Inflammatory macrophage (primary cell): ENCODE results near the gene ZNF865.

Source experiments
- DNase-seq, 2 donors: peaks; one replicate each; pipeline ENCODE4 v3.0.0-alpha.2; 2020 to 2022

Gene ZNF865

GRCh38 chr19:55588738-55589137, 16.7 kb upstream of the ZNF865 start:
- no peak for DNase-seq

GRCh38 chr19:55590109-55590508, 15.3 kb upstream of the ZNF865 start:
- no peak for DNase-seq

DNA sequence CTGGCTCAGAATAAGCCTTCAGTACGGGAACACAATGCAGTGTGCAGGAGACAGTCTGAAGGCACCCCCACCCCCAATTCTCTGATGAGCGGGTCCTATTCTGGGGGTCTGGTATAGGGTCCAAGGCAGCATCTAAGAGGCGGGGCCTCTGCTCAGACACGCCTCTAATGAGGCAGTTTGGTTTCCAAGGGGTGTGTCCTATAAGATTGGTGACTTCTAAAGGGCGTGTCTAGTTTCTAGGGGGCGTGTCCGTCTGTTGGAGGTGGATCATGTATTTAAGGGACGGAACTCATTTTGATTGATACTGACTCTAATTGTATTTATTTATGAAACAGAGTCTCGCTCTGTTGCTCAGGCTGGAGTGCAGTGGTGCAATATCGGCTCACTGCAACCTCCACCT, 14.8 kb upstream of the ZNF865 start:
- no peak for DNase-seq

GRCh38 chr19:55591555-55591954, 13.9 kb upstream of the ZNF865 start:
- peak in 1 of 2 donors; percentile 8 for DNase-seq

GRCh38 chr19:55592391-55593090, 12.9 kb upstream of the ZNF865 start:
- DNase-seq, result no peak

DNA sequence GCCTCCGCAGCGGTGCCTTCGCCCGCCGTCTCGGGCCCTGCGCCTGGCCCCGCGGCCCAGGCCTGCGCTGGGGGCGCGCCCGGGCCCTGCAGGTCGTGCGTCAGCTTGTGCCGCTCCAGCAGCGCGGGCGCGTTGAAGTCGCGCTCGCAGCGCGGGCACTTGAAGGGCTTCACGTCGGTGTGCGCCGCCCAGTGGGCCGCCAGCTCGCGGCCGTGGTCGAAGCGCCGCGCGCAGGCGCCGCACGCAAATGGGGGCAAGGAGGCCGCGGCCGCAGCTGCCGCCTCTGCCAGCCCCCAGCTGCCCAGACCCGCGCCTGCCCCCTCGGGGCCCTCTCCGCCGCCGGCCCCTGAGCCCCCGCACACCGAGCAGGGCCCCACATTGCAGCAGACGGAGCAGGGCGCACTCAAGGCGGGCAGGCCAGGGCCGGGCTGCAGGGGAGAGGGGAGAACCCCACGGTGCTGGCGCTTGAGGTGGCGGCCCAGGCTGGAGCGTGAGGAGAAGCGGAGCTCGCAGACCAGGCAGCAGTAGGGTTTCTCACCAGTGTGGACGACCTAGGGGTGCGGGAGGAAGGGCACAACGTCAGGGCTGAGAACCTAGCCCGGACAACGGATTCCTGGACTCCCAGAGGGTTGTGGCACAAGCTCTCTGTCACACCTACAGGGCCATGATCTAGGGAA, 12.2 kb upstream of the ZNF865 start:
- DNase-seq, result no peak

DNA sequence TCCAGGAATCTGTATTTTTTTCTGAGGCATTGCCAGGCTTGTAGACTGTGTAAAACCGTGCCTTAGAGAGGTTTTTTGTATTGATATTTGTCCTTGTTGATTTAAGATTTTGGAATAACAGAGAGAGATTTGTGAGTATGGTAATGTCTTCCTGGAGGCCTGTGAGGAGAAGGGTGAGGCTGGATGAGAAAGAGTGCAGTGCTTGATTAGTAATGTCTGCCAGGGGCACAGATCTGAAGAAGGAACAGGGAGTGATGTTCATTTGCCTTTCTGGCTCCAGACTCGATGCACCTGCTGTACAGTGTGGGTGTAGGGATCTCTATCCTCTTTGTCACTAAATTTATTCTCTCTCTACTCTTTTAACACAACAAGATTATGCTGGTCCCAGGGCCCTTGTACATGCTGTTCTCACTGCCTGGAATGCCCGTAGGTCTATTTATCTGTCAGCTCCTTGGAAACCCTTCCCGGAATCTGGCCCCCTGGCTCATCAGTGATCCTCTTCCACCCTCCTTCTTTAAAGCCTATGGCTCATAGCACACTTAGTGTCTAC, 10.4 kb upstream of the ZNF865 start:
- DNase-seq, result no peak

GRCh38 chr19:55596304-55596703, 9.1 kb upstream of the ZNF865 start:
- DNase-seq, result no peak

GRCh38 chr19:55597501-55597921, 7.9 kb upstream of the ZNF865 start:
- DNase-seq, result no peak

- no peak for DNase-seq
These were observed 7.4 kb upstream of the ZNF865 start for GRCh38 chr19:55598034-55598433.

- peak; percentile 95 to 98 for DNase-seq
These were observed 6.6 kb upstream of the ZNF865 start for GRCh38 chr19:55598719-55599467.

DNA sequence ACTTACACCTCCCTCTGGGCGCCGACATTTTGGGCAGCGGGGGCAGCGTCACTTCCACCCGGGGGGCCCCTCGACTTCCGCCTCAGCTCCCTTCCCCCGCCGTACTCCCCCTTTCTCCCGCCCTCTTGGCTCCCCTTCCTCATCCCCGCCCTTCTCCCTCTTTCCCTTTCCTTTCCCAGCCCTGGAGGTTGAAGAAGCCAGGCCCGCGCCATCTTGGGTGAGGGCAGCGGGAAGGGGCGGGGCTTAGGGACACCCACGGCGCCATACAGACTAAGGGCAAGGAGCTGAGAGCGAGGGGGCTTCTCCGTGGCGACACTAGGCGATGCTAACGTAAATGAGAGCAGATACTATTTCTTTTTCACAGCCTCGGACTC, 6.0 kb upstream of the ZNF865 start, which contains the start of gene FIZ1:
Gene FIZ1, minus strand, starts transcription at position 50 of the 374 bp plus-strand sequence. CDS start 1,652 bp downstream, outside the sequence.
- DNase-seq, result peak; percentile 97 to 99

- DNase-seq, result peak; percentile 80 to 88
These were observed 5.4 kb upstream of the ZNF865 start, which contains the start of gene ZNF524 for GRCh38 chr19:55599842-55600661. Gene ZNF524, plus strand, starts transcription at chr19:55600288. Its CDS starts 1,825 bp downstream, at chr19:55602113.

- no peak for DNase-seq
These were observed 4.8 kb upstream of the ZNF865 start for GRCh38 chr19:55600662-55601028.

- DNase-seq, result peak; percentile 44 to 62
These were observed 4.4 kb upstream of the ZNF865 start for GRCh38 chr19:55601084-55601483.

GRCh38 chr19:55602104-55603001, 3.1 kb upstream of the ZNF865 start:
- no peak for DNase-seq

DNA sequence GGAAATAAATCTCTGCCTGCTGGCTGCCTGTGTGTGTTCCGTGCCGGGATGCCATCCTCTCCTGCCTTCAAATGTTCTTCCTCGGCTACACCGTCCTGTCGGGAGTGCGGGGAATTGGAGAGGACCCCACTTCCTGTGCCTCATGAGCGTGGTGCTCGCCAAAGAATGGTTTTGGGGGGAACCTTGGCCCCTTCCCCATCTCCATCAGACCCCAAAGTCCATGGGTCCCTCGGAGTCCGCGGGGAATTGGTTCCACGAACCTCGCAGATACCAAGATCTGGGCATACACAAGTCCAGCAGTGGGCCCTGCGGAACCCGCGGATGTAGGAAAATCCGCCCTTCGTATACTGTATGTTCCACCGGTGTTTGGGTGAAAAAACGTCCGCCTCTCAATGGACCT, 2.3 kb upstream of the ZNF865 start:
- no peak for DNase-seq

- DNase-seq, result no peak
These were observed 1.7 kb upstream of the ZNF865 start for GRCh38 chr19:55603581-55604292.

DNA sequence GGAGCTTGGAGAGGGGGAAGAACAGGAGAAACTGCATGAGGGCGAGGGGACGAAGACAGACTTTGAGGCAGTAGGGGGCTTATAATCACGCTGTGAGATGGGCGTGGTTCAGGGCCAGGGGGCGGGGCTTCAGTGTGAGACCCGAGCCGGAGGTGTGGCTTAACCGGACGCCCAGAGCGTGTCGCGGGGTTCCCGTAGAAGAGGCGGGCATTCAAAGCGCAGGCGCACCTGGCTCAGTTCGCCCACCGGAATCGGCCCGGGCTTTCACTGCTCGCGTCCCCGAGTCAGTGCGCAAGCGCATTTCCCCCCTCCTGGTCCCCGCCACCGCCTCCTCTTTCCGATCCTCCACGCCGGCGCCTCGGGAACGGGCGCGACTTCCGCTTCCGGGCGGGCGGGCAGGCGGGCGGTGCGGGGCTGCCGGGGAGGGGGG, 225 bp upstream of the ZNF865 start:
- DNase-seq, result peak; percentile 98 to 99

DNA sequence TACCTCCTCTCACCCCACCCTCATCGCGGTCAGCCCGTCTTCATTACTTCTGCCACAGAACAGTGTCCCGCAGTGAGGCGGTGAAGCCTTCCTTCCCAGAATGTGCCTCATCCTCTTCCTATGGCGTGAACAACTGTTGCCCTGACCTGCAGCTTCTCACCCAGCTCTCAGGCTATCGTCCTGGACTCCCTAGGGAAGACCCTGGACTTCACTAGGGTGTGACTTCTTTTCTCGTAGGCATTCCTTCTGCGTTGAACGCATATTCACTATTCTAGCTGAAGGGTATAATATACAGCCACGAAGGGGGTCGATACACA, 982 bp downstream of the ZNF865 start:
- DNase-seq, result no peak

DNA sequence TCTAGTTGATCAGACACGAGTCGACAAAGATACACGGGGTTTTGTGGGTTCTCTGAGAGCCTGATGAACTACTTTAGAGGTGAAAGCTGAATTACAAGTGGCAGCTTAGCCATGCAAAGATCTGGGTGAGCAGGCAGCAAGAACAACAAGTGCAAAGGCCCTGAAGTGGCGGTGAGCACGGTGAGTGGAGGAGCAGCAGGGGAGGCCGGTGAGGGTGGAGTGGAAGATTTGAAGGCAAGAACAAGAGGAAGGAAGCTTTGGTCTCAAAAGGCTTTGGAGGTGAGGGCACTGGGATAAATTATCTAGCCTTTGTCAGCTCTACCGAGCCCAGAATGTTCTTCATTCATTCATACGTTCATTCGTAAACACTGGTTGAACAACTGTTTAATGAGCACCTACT, 1.4 kb downstream of the ZNF865 start:
- no peak for DNase-seq
